ENCODE measurements around the gene MUC7.

- TF ChIP-seq CTCF (IDR thresholded peaks at IDR 0.05) (no peak), EZH2 (IDR thresholded peaks at IDR 0.05; ENCODE audit: borderline replicate concordance, insufficient read depth, low read depth, low read length, poor library complexity, severe bottlenecking) (no peak)
These were observed 46.7 kb upstream of the MUC7 start for GRCh38 chr4:70425306-70425705.
